Keratinocyte (primary cell): ENCODE data around the gene ZNF670. TPM values are rescaled to one million over a fixed set of nuclear protein-coding genes. Genes with fewer than 3 reads are reported as not detected.

ENCODE experiments used
- DNase-seq: peaks from one replicate; pipeline ENCODE4 v3.0.0-alpha.2; 2011; ENCODE audit warnings: low read depth, missing footprints, low spot score
- FAIRE-seq: peaks from 2 replicates; lab custom pipeline; 2011; peaks lifted over from hg19 to GRCh38; lab: Jason Lieb, UNC
- H2AFZ ChIP-seq: 2 replicates; pipeline ENCODE4 v1.6.0; 2012; ENCODE audit warnings: low read length, control low read depth, inconsistent platforms; ENCODE audit not compliant: control insufficient read depth
- H3K27ac ChIP-seq: 2 replicates; pipeline ENCODE4 v1.5.1; 2011; ENCODE audit warnings: low read length; ENCODE audit not compliant: control insufficient read depth, insufficient read depth
- H3K27me3 ChIP-seq: 3 replicates; pipeline ENCODE4 v1.6.0; 2011; ENCODE audit warnings: low read length; ENCODE audit not compliant: control insufficient read depth, insufficient read depth; ENCODE audit errors: extremely low read depth
- H3K36me3 ChIP-seq, 2 experiments: 2 replicates in 1 of 2; 3 replicates in 1 of 2; pipeline ENCODE4 v1.5.1; 2011; ENCODE audit warnings: low read length in 2 of 2, mild to moderate bottlenecking in 1 of 2; ENCODE audit not compliant: control insufficient read depth in 2 of 2, insufficient read depth in 2 of 2; ENCODE audit errors: extremely low read depth in 1 of 2
- H3K4me1 ChIP-seq: 3 replicates; pipeline ENCODE4 v1.5.1; 2011; ENCODE audit warnings: low read length; ENCODE audit not compliant: control insufficient read depth, insufficient read depth; ENCODE audit errors: extremely low read depth
- H3K4me2 ChIP-seq: 3 replicates; pipeline ENCODE4 v1.6.0; 2011; ENCODE audit warnings: low read depth, low read length; ENCODE audit not compliant: control insufficient read depth, insufficient read depth; ENCODE audit errors: extremely low read depth
- H3K4me3 ChIP-seq, 3 experiments: fragments of 200-600 bp in 1 of 3; sonication (generic) in 1 of 3; 2 replicates in 2 of 3; 3 replicates in 1 of 3; pipeline ENCODE4 v1.5.1; 2011 to 2016; ENCODE audit warnings: low read length in 3 of 3, mild to moderate bottlenecking in 3 of 3, control low read depth in 2 of 3, inconsistent platforms in 1 of 3, low read depth in 1 of 3, mixed read lengths in 1 of 3, mixed run types in 1 of 3, moderate library complexity in 1 of 3; ENCODE audit not compliant: control insufficient read depth in 2 of 3, insufficient read depth in 2 of 3; ENCODE audit errors: extremely low read depth in 1 of 3
- H3K79me2 ChIP-seq: 2 replicates; pipeline ENCODE4 v1.6.0; 2012; ENCODE audit warnings: low read length; ENCODE audit not compliant: control insufficient read depth, insufficient read depth
- H3K9ac ChIP-seq: 3 replicates; pipeline ENCODE4 v1.6.0; 2011; ENCODE audit warnings: low read length; ENCODE audit not compliant: control insufficient read depth, insufficient read depth; ENCODE audit errors: extremely low read depth
- H3K9me1 ChIP-seq: 3 replicates; pipeline ENCODE4 v1.6.0; 2011; ENCODE audit warnings: low read length; ENCODE audit not compliant: control insufficient read depth, insufficient read depth; ENCODE audit errors: extremely low read depth
- H3K9me3 ChIP-seq: 2 replicates; pipeline ENCODE4 v1.5.1; 2012; ENCODE audit warnings: low read depth, low read length; ENCODE audit not compliant: control insufficient read depth
- H4K20me1 ChIP-seq: 3 replicates; pipeline ENCODE4 v1.6.0; 2011; ENCODE audit warnings: low read length; ENCODE audit not compliant: control insufficient read depth, insufficient read depth; ENCODE audit errors: extremely low read depth
- CTCF ChIP-seq, 3 experiments: IDR thresholded peaks in 1 of 3; conservative IDR thresholded peaks in 1 of 3; optimal IDR thresholded peaks in 1 of 3; 2 replicates in 2 of 3; 3 replicates in 1 of 3; pipeline versions ENCODE3 to v1.5.1; 2011; ENCODE audit warnings: low read length in 3 of 3, mild to moderate bottlenecking in 3 of 3, moderate library complexity in 2 of 3, control low read depth in 1 of 3, inconsistent platforms in 1 of 3; ENCODE audit not compliant: insufficient read depth in 2 of 3; ENCODE audit errors: extremely low read depth in 1 of 3
- EZH2 ChIP-seq: IDR thresholded peaks from one replicate; pipeline ENCODE4 v1.6.1; 2012; ENCODE audit warnings: inconsistent platforms, mild to moderate bottlenecking, low read length, moderate library complexity
- dilution Hi-C: fragments of 300-500 bp; cut with MboI; formaldehyde crosslinking; loops from one replicate; pipeline ENCODE4 v1.7.0; 2020; ENCODE audit warnings: low sequenced_read_pairs; ENCODE audit not compliant: extremely low pct_ligation_motif_present
- polyA plus RNA-seq, 5 experiments: library from polyadenylated mRNA; depleted of rRNA in 3 of 5; stranded (reverse) in 3 of 5; stranded (forward) in 1 of 5; unstranded in 1 of 5; fragments of >200 nt; gene quantifications; 1 replicate in 1 of 5; 2 replicates in 3 of 5; 3 replicates in 1 of 5; pipeline versions ENCODE4 v1.2.1 to v1.2.3, GENCODE V29; 2011 to 2012; ENCODE audit warnings: missing spikeins in 2 of 5, low read depth in 1 of 5, low replicate concordance in 1 of 5

ZNF670 gene
- polyA plus RNA-seq, 1 donor (not counting 4 experiments of a cell fraction or from before 2014, with no cell fraction given) = 3.6 TPM

- H3K27ac ChIP-seq = no peak overlapping the region
- TF ChIP-seq EZH2 = no peak
- TF ChIP-seq CTCF (optimal IDR thresholded peaks at IDR 0.05 in 1 of 3, IDR thresholded peaks at IDR 0.05 in 1 of 3, conservative IDR thresholded peaks at IDR 0.05 in 1 of 3; ENCODE audit: extremely low read depth in 1 of 3, insufficient read depth in 2 of 3, low read length in 3 of 3) = no peak
- FAIRE-seq = no peak
- dilution Hi-C loops = no loop called here
- H2AFZ ChIP-seq = no peak overlapping the region
- H3K4me2 ChIP-seq = no peak overlapping the region
- H3K36me3 ChIP-seq = no peaks in the 10 kb centered on the region
- no peak overlapping the region for H3K4me3 ChIP-seq
- no peak for DNase-seq
- no peaks in the 10 kb centered on the region for H3K9me3 ChIP-seq
- H3K9me1 ChIP-seq = no peaks in the 10 kb centered on the region
- H3K9ac ChIP-seq = no peak overlapping the region
- no peaks in the 10 kb centered on the region for H4K20me1 ChIP-seq
- no peaks in the 10 kb centered on the region for H3K79me2 ChIP-seq
- H3K4me1 ChIP-seq = peaks cover 7% of the 10 kb centered on the region
- peaks cover 15% of the 10 kb centered on the region for H3K27me3 ChIP-seq
Measured at GRCh38 chr1:247113733-247114271, 35.2 kb upstream of the ZNF670 start.

DNA sequence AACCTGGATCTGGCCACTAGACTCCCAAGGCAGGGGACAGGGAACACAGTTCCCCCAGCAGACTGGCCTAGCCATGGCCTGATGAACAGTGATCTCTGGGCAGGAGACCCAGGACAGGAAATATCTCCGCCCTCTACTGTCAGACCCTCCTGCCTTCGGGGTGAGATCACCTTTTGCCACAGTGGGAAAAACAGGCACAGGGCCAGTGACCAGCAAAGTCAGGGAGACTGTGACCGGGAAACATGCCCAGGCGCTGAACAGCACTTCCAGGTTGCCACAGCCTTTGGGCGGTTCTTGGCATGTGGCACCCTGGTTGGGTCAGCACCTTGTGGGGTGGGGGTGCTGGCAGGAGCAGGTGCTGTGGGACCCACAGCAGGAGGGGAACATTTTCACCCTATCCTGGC, 34.5 kb upstream of the ZNF670 start:
- Histone ChIP-seq H3K9me3 (no peaks in the 10 kb centered on the region), H3K27ac (no peak overlapping the region), H3K4me2 (no peak overlapping the region), H3K4me3 (no peak overlapping the region), H3K4me1 (peaks cover 7% of the 10 kb centered on the region), H3K79me2 (no peaks in the 10 kb centered on the region), H3K27me3 (peaks cover 15% of the 10 kb centered on the region), H3K9me1 (no peaks in the 10 kb centered on the region), H3K9ac (no peak overlapping the region), H4K20me1 (no peaks in the 10 kb centered on the region), H3K36me3 (no peaks in the 10 kb centered on the region), H2AFZ (no peak overlapping the region)
- DNase-seq (no peak), FAIRE-seq (no peak)
- dilution Hi-C loops = no loop called here
- TF ChIP-seq EZH2 (no peak), CTCF (optimal IDR thresholded peaks at IDR 0.05 in 1 of 3, IDR thresholded peaks at IDR 0.05 in 1 of 3, conservative IDR thresholded peaks at IDR 0.05 in 1 of 3; ENCODE audit: extremely low read depth in 1 of 3, insufficient read depth in 2 of 3, low read length in 3 of 3) (no peak)
